Vagina (tissue), 2 donors: ENCODE measurements around the gene PTGES. TPM values are rescaled to one million over a fixed set of nuclear protein-coding genes. Genes with fewer than 3 reads are reported as not detected.
A peak's percentile ranks its signal among the peaks of the same experiment; 100 is the strongest.

Experiments
- DNase-seq, 2 donors: peaks; one replicate each; pipeline ENCODE4 v3.0.0-alpha.2; 2017; ENCODE audit errors: extremely low spot score in 2 of 2
- H3K27ac ChIP-seq: fragments of 200-600 bp; sonication (generic); one replicate; pipeline ENCODE4 v1.5.1; 2019
- H3K27me3 ChIP-seq: fragments of 200-600 bp; sonication (generic); one replicate; pipeline ENCODE4 v1.5.1; 2019
- H3K36me3 ChIP-seq, 2 donors: fragments of 200-600 bp; sonication (generic); one replicate each; pipeline ENCODE4 v1.5.1; 2017 to 2019
- H3K4me1 ChIP-seq: fragments of 200-600 bp; sonication (generic); one replicate; pipeline ENCODE4 v1.5.1; 2019
- H3K4me3 ChIP-seq, 2 donors: fragments of 200-600 bp; sonication (generic); 1 replicate in 1 of 2; 2 replicates in 1 of 2; pipeline ENCODE4 v1.5.1; 2016 to 2019
- H3K9me3 ChIP-seq: fragments of 200-600 bp; sonication (generic); one replicate; pipeline ENCODE4 v1.5.1; 2019
- POLR2A ChIP-seq, 2 donors: fragments of 450-650 bp; IDR thresholded peaks; one replicate each; pipeline ENCODE4 v1.6.1; 2017; ENCODE audit warnings: antibody characterized with exemption in 2 of 2, mild to moderate bottlenecking in 2 of 2, moderate library complexity in 2 of 2
- POLR2AphosphoS5 ChIP-seq, 2 donors: sonication (generic); formaldehyde crosslinking; IDR thresholded peaks; one replicate each; pipeline ENCODE4 v1.9.0; 2017; ENCODE audit warnings: antibody characterized with exemption in 2 of 2, mild to moderate bottlenecking in 2 of 2, low read depth in 1 of 2; ENCODE audit not compliant: insufficient read depth in 1 of 2
- intact Hi-C: fragments of 100-400 bp; cut with DNase I; formaldehyde crosslinking; loops from one replicate; pipeline ENCODE4 v1.15.1; 2023
- total RNA-seq: library from RNA; depleted of rRNA; stranded (reverse); fragments of >200 nt; gene quantifications from one replicate; pipeline ENCODE4 v1.2.3, GENCODE V29; 2016
- TF ChIP-seq, protein P1 (sequence below), 3 experiments: fragments of 450-650 bp in 2 of 3; fragments of 200-600 bp in 1 of 3; sonication (generic) in 1 of 3; IDR thresholded peaks; one replicate each; pipeline ENCODE4 v1.5.1; 2017 to 2019; ENCODE audit warnings: antibody characterized with exemption in 3 of 3, mild to moderate bottlenecking in 2 of 3, moderate library complexity in 2 of 3

The PTGES gene
- total RNA-seq, 1 donor from 2014 or later: 18.9 TPM

DNA sequence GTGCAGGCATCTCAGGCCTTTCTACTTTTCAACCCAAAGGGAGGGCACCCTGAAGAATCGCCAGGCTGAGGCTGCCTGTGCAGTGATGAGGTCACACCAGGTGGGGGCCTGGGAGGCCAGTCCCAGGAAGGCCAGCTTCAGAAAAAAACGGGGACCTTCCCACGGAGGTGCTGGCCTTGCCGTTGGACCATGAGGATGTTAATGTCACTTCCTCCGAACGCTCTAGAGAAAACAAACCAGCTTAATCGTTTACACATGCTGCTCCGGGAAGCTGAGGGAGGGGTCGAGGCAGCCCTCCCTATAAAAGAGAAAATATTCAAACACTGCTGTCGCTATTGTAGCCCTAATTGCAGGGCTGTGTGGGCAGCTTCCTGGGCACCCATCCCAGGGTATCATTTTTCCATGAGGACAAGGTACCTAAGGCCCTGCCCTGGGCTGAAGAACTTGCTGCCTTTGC, 27.0 kb downstream of the PTGES start:
- H3K4me1 ChIP-seq: peaks cover 24% of the 10 kb centered on the region
- no peaks in the 10 kb centered on the region for H3K36me3 ChIP-seq
- H3K27me3 ChIP-seq: no peaks in the 10 kb centered on the region
- no peak overlapping the region for H3K4me3 ChIP-seq
- H3K9me3 ChIP-seq: no peaks in the 10 kb centered on the region
- H3K27ac ChIP-seq: peak overlapping the region; percentile 83
- TF ChIP-seq POLR2AphosphoS5 (IDR thresholded peaks at IDR 0.05; ENCODE audit: insufficient read depth in 1 of 2, low read depth in 1 of 2) (peak in 1 of 2 donors; percentile 22), POLR2A (IDR thresholded peaks at IDR 0.05) (no peak)
- TF ChIP-seq, protein P1, sequence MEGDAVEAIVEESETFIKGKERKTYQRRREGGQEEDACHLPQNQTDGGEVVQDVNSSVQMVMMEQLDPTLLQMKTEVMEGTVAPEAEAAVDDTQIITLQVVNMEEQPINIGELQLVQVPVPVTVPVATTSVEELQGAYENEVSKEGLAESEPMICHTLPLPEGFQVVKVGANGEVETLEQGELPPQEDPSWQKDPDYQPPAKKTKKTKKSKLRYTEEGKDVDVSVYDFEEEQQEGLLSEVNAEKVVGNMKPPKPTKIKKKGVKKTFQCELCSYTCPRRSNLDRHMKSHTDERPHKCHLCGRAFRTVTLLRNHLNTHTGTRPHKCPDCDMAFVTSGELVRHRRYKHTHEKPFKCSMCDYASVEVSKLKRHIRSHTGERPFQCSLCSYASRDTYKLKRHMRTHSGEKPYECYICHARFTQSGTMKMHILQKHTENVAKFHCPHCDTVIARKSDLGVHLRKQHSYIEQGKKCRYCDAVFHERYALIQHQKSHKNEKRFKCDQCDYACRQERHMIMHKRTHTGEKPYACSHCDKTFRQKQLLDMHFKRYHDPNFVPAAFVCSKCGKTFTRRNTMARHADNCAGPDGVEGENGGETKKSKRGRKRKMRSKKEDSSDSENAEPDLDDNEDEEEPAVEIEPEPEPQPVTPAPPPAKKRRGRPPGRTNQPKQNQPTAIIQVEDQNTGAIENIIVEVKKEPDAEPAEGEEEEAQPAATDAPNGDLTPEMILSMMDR (IDR thresholded peaks at IDR 0.05): peak in 1 of 3 experiments; percentile 5
- intact Hi-C loops: no loop called here
- DNase-seq: no peak

DNA sequence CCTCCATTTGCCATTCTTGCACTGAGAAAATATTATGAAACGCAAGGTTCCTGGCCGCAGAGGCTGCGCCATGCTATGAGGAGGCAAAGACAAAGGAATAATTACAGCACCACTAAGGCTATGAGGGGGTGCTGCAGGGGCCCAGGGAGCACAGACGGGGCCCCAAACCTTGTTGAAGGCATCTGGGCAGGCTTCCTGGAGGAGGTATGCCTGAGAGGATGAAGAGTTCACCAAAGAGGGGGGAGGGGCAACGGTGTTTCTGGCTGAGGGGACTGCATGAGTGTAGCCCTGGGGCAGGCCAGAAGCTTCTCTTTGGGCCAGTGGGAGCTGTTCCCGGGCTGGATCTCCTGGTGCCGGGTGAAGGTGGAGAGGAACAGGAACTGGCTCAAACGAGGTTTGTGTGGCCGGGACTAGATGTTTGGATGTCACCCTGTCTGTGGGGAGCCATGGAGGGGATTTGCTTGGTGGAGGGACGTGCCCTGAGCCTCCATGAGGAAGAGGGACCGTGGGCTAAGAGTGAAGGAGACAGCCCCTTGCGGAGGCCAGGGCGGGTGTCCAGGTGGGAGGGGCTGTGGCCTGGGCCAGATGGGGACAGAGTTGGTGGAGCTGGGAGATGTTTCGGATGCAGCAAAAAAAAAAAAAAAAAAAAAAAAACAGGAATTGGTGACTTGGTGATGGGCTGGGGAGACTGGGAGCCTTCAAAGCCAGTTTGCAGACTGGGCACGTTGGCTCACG, 28.2 kb downstream of the PTGES start:
- intact Hi-C loops: no loop called here
- TF ChIP-seq POLR2A (IDR thresholded peaks at IDR 0.05): no peak
- no peak for TF ChIP-seq POLR2AphosphoS5 (IDR thresholded peaks at IDR 0.05; ENCODE audit: insufficient read depth in 1 of 2, low read depth in 1 of 2)
- TF ChIP-seq, protein P1 (IDR thresholded peaks at IDR 0.05): no peak
- Histone ChIP-seq H3K4me1 (peaks cover 24% of the 10 kb centered on the region), H3K27me3 (no peaks in the 10 kb centered on the region), H3K4me3 (no peak overlapping the region), H3K36me3 (no peaks in the 10 kb centered on the region), H3K27ac (peak overlapping the region; percentile 83), H3K9me3 (no peaks in the 10 kb centered on the region)
- no peak for DNase-seq

DNA sequence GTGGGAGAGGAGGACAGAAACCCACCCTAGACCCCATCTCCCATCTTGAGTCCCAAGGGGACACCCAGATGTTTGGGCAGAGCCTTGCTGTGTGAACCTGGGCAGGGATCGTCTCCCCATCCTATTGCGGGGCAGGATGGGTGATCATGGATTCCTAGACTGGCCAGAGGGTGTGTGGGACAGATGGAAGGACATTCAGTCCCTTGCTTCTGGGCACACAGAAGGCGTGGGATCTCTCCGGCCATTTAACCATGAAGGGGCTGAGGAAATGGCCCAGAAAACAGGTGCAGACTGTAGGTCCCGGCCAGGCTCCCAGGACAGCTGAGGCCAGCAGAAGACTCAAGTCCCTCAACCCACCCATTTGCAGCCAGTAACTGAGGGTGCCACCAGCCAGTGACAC, 29.9 kb downstream of the PTGES start:
- DNase-seq: no peak
- H3K27ac ChIP-seq: no peak overlapping the region
- H3K36me3 ChIP-seq: no peaks in the 10 kb centered on the region
- no peaks in the 10 kb centered on the region for H3K27me3 ChIP-seq
- TF ChIP-seq POLR2AphosphoS5 (IDR thresholded peaks at IDR 0.05; ENCODE audit: insufficient read depth in 1 of 2, low read depth in 1 of 2): no peak
- TF ChIP-seq POLR2A (IDR thresholded peaks at IDR 0.05): no peak
- TF ChIP-seq, protein P1 (IDR thresholded peaks at IDR 0.05): no peak
- peaks cover 24% of the 10 kb centered on the region for H3K4me1 ChIP-seq
- intact Hi-C loops: no loop called here
- no peaks in the 10 kb centered on the region for H3K9me3 ChIP-seq
- no peak overlapping the region for H3K4me3 ChIP-seq

DNA sequence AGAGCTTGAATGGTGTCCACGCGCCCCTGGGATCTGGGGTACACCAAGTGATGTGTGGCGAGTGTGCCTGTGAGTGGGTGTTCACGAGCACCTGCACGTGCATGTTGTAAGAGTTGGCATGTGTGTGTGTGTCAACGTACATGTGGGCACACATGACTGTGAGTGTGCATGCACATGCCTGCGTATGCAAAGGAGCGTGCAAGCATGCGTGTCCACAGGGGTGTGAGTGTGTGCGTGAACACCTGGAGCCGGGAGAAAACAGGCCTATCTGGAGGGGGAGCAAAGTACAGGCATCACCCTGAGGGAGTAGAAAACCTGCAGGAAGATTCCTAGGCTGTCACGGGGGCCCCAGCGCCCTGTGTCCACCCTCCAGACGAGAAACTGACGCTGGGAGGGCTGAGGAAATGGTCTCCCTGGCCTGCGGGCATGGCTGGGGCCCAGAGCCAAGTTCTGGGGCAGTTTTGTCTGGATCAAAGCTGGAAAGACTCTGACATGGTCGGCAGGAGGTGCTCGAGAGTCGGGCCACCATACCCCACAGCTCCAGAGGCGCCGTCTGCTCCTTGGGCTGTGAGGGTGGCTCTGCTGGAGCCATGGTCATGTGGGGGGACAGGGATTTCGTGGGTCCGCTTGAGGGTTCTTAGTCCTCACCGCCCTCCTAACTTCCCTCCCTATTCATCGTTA, 31.8 kb downstream of the PTGES start:
- Histone ChIP-seq H3K4me3 (no peak overlapping the region), H3K36me3 (no peaks in the 10 kb centered on the region), H3K27ac (no peak overlapping the region), H3K9me3 (no peaks in the 10 kb centered on the region), H3K4me1 (peaks cover 7% of the 10 kb centered on the region), H3K27me3 (no peaks in the 10 kb centered on the region)
- no peak for DNase-seq
- no peak for TF ChIP-seq POLR2AphosphoS5 (IDR thresholded peaks at IDR 0.05; ENCODE audit: insufficient read depth in 1 of 2, low read depth in 1 of 2)
- intact Hi-C loops: no loop called here

DNA sequence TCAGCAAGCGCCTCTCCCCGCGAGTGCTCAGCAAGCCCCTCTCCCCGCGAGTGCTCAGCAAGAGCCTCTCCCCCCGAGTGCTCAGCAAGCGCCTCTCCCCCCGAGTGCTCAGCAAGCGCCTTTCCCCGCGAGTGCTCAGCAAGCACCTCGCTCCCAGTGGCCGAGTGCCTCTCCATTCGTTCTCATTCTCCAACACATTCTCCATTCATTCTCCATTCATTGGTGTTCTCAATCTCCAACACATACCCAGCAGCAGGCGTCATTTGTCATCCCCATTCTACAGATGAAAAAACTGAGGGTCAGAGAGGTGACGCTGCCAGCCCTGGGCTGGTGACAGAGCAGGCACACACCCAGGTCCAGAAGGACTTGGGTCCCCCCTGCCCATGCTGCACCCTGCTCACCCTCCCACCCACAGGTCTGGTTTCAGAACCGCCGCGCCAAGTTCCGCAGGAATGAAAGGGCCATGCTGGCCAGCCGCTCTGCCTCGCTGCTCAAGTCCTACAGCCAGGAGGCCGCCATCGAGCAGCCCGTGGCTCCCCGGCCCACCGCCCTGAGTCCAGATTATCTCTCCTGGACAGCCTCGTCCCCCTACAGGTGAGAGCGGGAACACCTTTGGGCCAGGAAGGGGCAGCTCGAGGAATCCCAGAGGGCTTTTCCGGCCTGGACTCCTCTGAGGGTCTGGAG, 32.5 kb downstream of the PTGES start:
- no peak for DNase-seq
- intact Hi-C loops: no loop called here
- no peak overlapping the region for H3K27ac ChIP-seq
- H3K27me3 ChIP-seq: no peaks in the 10 kb centered on the region
- TF ChIP-seq POLR2A (IDR thresholded peaks at IDR 0.05): no peak
- TF ChIP-seq, protein P1 (IDR thresholded peaks at IDR 0.05): no peak
- H3K9me3 ChIP-seq: no peaks in the 10 kb centered on the region
- H3K4me1 ChIP-seq: peaks cover 5% of the 10 kb centered on the region
- no peaks in the 10 kb centered on the region for H3K36me3 ChIP-seq
- no peak overlapping the region for H3K4me3 ChIP-seq
